ENCODE measurements around the gene E2F2.
"Not testable (repeated sequence)": the region's sequence is repeated elsewhere in the genome, so short reads cannot be mapped to it uniquely, and the experiment has no call there.

The E2F2 gene

GRCh38 chr1:23522244-23522982, 8.6 kb downstream of the E2F2 start:
- no peak for DNase-seq

- DNase-seq, result no peak
Observed at GRCh38 chr1:23521588-23521987, 9.4 kb downstream of the E2F2 start.

- no peak for DNase-seq
Observed at GRCh38 chr1:23517581-23517980, 13.5 kb downstream of the E2F2 start.

GRCh38 chr1:23515905-23516304, 15.1 kb downstream of the E2F2 start:
- no peak for DNase-seq

GRCh38 chr1:23514111-23514679, 16.8 kb downstream of the E2F2 start:
- DNase-seq, result no peak

- no peak for DNase-seq
Observed at GRCh38 chr1:23509896-23510295, 21.1 kb downstream of the E2F2 start.

- no peak for DNase-seq
Observed at GRCh38 chr1:23506376-23507107, 24.5 kb downstream of the E2F2 start.

GRCh38 chr1:23505851-23506250, 25.2 kb downstream of the E2F2 start:
- no peak for DNase-seq

- not testable (repeated sequence) for DNase-seq
Observed at GRCh38 chr1:23504156-23504555, 26.9 kb downstream of the E2F2 start.

- DNase-seq, result no peak
Observed at GRCh38 chr1:23502951-23503350, 28.1 kb downstream of the E2F2 start.

GRCh38 chr1:23500466-23500865, 30.6 kb downstream of the E2F2 start:
- no peak for DNase-seq

- no peak for DNase-seq
Observed at GRCh38 chr1:23497777-23498439, 33.1 kb downstream of the E2F2 start.

GRCh38 chr1:23496490-23497181, 34.4 kb downstream of the E2F2 start:
- DNase-seq, result no peak

GRCh38 chr1:23494836-23495235, 36.2 kb downstream of the E2F2 start:
- DNase-seq, result not testable (repeated sequence)

- not testable (repeated sequence) for DNase-seq
Observed at GRCh38 chr1:23492776-23493175, 38.3 kb downstream of the E2F2 start.

GRCh38 chr1:23492132-23492720, 38.8 kb downstream of the E2F2 start:
- DNase-seq, result no peak

GRCh38 chr1:23489842-23490241, 41.2 kb downstream of the E2F2 start:
- no peak for DNase-seq

- no peak for DNase-seq
Observed at GRCh38 chr1:23485002-23485332, 46.1 kb downstream of the E2F2 start.

GRCh38 chr1:23484253-23485001, 46.6 kb downstream of the E2F2 start:
- peak; percentile 87 for DNase-seq

- no peak for DNase-seq
Observed at GRCh38 chr1:23483321-23484252, 47.4 kb downstream of the E2F2 start, which contains the start of gene ASAP3. Gene ASAP3 (minus strand): TSS chr1:23484179. CDS start chr1:23484133, 46 bp downstream.

GRCh38 chr1:23481904-23482303, 49.1 kb downstream of the E2F2 start:
- no peak for DNase-seq
